Testis (tissue), 2 donors: ENCODE results near the gene AKR1A1.
A peak's percentile ranks its signal among the peaks of the same experiment; 100 is the strongest.

ENCODE experiments used
- POLR2A ChIP-seq: fragments of 450-650 bp; IDR thresholded peaks from one replicate; pipeline ENCODE4 v1.6.1; 2017; ENCODE audit warnings: antibody characterized with exemption, mild to moderate bottlenecking, moderate library complexity
- TF ChIP-seq, protein P1 (sequence below), 3 experiments: fragments of 450-650 bp in 2 of 3; fragments of 200-600 bp in 1 of 3; sonication (generic) in 1 of 3; IDR thresholded peaks; one replicate each; pipeline ENCODE4 v1.5.1; 2016 to 2019; ENCODE audit warnings: antibody characterized with exemption in 3 of 3, mild to moderate bottlenecking in 2 of 3, moderate library complexity in 1 of 3

DNA sequence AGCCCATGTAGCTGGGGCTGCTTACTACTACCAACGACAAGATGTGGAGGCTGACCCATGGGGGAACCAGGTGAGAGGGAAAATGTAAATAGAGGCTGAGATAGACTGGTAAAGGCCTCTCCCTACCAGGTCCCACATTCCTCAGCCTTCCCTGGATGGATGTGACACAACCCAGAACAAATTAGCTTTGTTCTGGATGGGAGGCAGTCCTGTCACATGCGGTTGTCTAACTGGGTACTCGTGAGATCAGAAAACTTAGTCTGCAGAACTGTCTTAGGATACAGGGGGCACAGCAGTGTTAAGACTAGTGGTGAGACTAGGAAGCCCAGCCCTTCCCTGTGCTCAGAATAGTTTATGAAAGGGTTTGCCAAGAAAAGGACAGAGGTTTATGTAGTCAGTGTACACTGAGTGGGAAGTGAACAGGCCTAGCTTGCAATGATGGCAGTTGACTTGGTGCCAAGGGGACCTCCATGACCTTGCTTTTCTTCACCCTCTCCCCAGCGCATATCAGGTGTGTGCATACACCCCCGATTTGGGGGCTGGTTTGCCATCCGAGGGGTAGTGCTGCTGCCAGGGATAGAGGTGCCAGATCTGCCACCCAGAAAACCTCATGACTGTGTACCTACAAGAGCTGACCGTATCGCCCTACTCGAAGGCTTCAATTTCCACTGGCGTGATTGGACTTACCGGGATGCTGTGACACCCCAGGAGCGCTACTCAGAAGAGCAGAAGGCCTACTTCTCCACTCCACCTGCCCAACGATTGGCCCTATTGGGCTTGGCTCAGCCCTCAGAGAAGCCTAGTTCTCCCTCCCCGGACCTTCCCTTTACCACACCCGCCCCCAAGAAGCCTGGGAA lies 42.1 kb upstream of the AKR1A1 start:
- TF ChIP-seq POLR2A: no peak
- TF ChIP-seq, protein P1, sequence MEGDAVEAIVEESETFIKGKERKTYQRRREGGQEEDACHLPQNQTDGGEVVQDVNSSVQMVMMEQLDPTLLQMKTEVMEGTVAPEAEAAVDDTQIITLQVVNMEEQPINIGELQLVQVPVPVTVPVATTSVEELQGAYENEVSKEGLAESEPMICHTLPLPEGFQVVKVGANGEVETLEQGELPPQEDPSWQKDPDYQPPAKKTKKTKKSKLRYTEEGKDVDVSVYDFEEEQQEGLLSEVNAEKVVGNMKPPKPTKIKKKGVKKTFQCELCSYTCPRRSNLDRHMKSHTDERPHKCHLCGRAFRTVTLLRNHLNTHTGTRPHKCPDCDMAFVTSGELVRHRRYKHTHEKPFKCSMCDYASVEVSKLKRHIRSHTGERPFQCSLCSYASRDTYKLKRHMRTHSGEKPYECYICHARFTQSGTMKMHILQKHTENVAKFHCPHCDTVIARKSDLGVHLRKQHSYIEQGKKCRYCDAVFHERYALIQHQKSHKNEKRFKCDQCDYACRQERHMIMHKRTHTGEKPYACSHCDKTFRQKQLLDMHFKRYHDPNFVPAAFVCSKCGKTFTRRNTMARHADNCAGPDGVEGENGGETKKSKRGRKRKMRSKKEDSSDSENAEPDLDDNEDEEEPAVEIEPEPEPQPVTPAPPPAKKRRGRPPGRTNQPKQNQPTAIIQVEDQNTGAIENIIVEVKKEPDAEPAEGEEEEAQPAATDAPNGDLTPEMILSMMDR (IDR thresholded peaks at IDR 0.05): peak in 1 of 3 experiments; percentile 11
